ENCODE data around the gene SYT7.
"Not testable (repeated sequence)": the region's sequence is repeated elsewhere in the genome, so short reads cannot be mapped to it uniquely, and the experiment has no call there.

Gene SYT7

GRCh38 chr11:61581030-61581928 is at the start of gene SYT7:
Gene SYT7 (minus strand): TSS chr11:61581076. CDS start chr11:61580820, 256 bp downstream.
- in situ Hi-C loops (cut with MboI; ENCODE audit: low sequenced_read_pairs): no loop called here

GRCh38 chr11:61630089-61630488 is 49.2 kb upstream of the SYT7 start:
- in situ Hi-C loops (cut with MboI; ENCODE audit: low sequenced_read_pairs): loop anchor here (10.0 kb wide), 1 partner anchor 155 kb away; no protein-coding TSS in a partner anchor

- in situ Hi-C loops (cut with MboI; ENCODE audit: low sequenced_read_pairs): no loop called here
Observed at GRCh38 chr11:61629082-61629833, 48.4 kb upstream of the SYT7 start.

GRCh38 chr11:61628662-61628970 is 47.7 kb upstream of the SYT7 start:
- in situ Hi-C loops (cut with MboI; ENCODE audit: low sequenced_read_pairs): no loop called here

GRCh38 chr11:61627850-61628661 is 47.2 kb upstream of the SYT7 start:
- in situ Hi-C loops (cut with MboI; ENCODE audit: low sequenced_read_pairs): no loop called here

GRCh38 chr11:61626580-61627380 is 45.9 kb upstream of the SYT7 start:
- in situ Hi-C loops (cut with MboI; ENCODE audit: low sequenced_read_pairs): no loop called here

GRCh38 chr11:61625525-61625924 is 44.6 kb upstream of the SYT7 start:
- in situ Hi-C loops (cut with MboI; ENCODE audit: low sequenced_read_pairs): no loop called here

- in situ Hi-C loops (cut with MboI; ENCODE audit: low sequenced_read_pairs): no loop called here
Observed at GRCh38 chr11:61621917-61622585, 41.2 kb upstream of the SYT7 start.

- in situ Hi-C loops (cut with MboI; ENCODE audit: low sequenced_read_pairs): no loop called here
Observed at GRCh38 chr11:61619471-61620226, 38.8 kb upstream of the SYT7 start.

- in situ Hi-C loops (cut with MboI; ENCODE audit: low sequenced_read_pairs): no loop called here
Observed at GRCh38 chr11:61618978-61619377, 38.1 kb upstream of the SYT7 start.

GRCh38 chr11:61617515-61617914 is 36.6 kb upstream of the SYT7 start:
- in situ Hi-C loops (cut with MboI; ENCODE audit: low sequenced_read_pairs): no loop called here

- in situ Hi-C loops (cut with MboI; ENCODE audit: low sequenced_read_pairs): no loop called here
Observed at GRCh38 chr11:61616434-61616833, 35.6 kb upstream of the SYT7 start.

GRCh38 chr11:61614782-61615181 is 33.9 kb upstream of the SYT7 start:
- in situ Hi-C loops (cut with MboI; ENCODE audit: low sequenced_read_pairs): not testable (repeated sequence)

GRCh38 chr11:61613870-61614269 is 33.0 kb upstream of the SYT7 start:
- in situ Hi-C loops (cut with MboI; ENCODE audit: low sequenced_read_pairs): no loop called here

GRCh38 chr11:61613051-61613450 is 32.2 kb upstream of the SYT7 start:
- in situ Hi-C loops (cut with MboI; ENCODE audit: low sequenced_read_pairs): no loop called here

- in situ Hi-C loops (cut with MboI; ENCODE audit: low sequenced_read_pairs): no loop called here
Observed at GRCh38 chr11:61611309-61611708, 30.4 kb upstream of the SYT7 start.

GRCh38 chr11:61610905-61611304 is 30.0 kb upstream of the SYT7 start:
- in situ Hi-C loops (cut with MboI; ENCODE audit: low sequenced_read_pairs): no loop called here

GRCh38 chr11:61609980-61610366 is 29.1 kb upstream of the SYT7 start:
- in situ Hi-C loops (cut with MboI; ENCODE audit: low sequenced_read_pairs): no loop called here

Data from HL-60/S4 (cell line).